ENCODE results near the gene CYTH2.

CYTH2 gene

GRCh38 chr19:48469289-48469881 lies at the start of gene CYTH2:
Gene CYTH2 (plus strand): TSS chr19:48469369. CDS start chr19:48469508, 139 bp downstream.
- TF ChIP-seq CTCF (IDR thresholded peaks at IDR 0.05; ENCODE audit: low read depth, low read length): no peak
- DNase-seq (ENCODE audit: extremely low read depth, low read depth): peak; percentile 64

GRCh38 chr19:48421548-48421947 lies 47.6 kb upstream of the CYTH2 start:
- TF ChIP-seq CTCF (IDR thresholded peaks at IDR 0.05; ENCODE audit: low read depth, low read length): no peak

GRCh38 chr19:48424694-48425219 lies 44.4 kb upstream of the CYTH2 start:
- no peak for TF ChIP-seq CTCF (IDR thresholded peaks at IDR 0.05; ENCODE audit: low read depth, low read length)
- no peak for DNase-seq (ENCODE audit: extremely low read depth, low read depth)

More at GRCh38 chr19:48421548-48421947, 47.6 kb upstream of the CYTH2 start:
- no peak for DNase-seq (ENCODE audit: extremely low read depth, low read depth)

- TF ChIP-seq CTCF (IDR thresholded peaks at IDR 0.05; ENCODE audit: low read depth, low read length): no peak
- no peak for DNase-seq (ENCODE audit: extremely low read depth, low read depth)
Measured at GRCh38 chr19:48428670-48429069, 40.5 kb upstream of the CYTH2 start.

GRCh38 chr19:48433337-48433736 lies 35.8 kb upstream of the CYTH2 start:
- no peak for DNase-seq (ENCODE audit: extremely low read depth, low read depth)
- no peak for TF ChIP-seq CTCF (IDR thresholded peaks at IDR 0.05; ENCODE audit: low read depth, low read length)

GRCh38 chr19:48436586-48436985 lies 32.6 kb upstream of the CYTH2 start:
- no peak for TF ChIP-seq CTCF (IDR thresholded peaks at IDR 0.05; ENCODE audit: low read depth, low read length)
- no peak for DNase-seq (ENCODE audit: extremely low read depth, low read depth)

GRCh38 chr19:48441360-48442050 lies 27.7 kb upstream of the CYTH2 start:
- TF ChIP-seq CTCF (IDR thresholded peaks at IDR 0.05; ENCODE audit: low read depth, low read length): no peak
- DNase-seq (ENCODE audit: extremely low read depth, low read depth): no peak
